NCI-H1930 (cell line): ENCODE data around the gene OR6C68.
"Not testable (repeated sequence)": the region's sequence is repeated elsewhere in the genome, so short reads cannot be mapped to it uniquely, and the experiment has no call there.

Experiments
- DNase-seq, 2 experiments: peaks; one replicate each; lab custom pipeline; 2025; lab: John Stamatoyannopoulos, UW

Gene OR6C68

DNA sequence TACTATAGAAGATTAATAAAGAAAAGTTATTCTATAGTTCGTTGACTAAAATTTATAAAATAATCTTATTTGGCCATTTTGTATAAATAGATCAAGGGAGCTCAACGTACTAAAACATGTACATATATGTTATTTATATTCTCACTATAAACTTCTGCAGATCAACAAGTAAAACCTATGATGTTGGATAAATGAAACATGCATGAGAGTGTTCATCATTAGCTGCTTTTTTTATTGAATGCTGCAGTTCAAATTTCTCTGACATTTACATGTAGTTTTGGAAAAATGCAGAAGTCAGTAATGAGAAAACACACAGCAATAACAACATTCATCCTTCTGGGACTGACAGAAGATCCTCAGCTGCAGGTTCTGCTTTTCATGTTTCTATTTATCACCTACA is at the start of gene OR6C68:
TSS of gene OR6C68 (plus strand) at position 301 of the 400 bp plus-strand sequence. CDS start at position 301, 0 bp downstream.
- DNase-seq: no peak

- DNase-seq: no peak
Observed at GRCh38 chr12:55443776-55444175, 48.4 kb upstream of the OR6C68 start, which contains the start of gene OR6C2. Gene OR6C2, plus strand, starts transcription at chr12:55444076. Its CDS starts 8,138 bp downstream, at chr12:55452214.

DNA sequence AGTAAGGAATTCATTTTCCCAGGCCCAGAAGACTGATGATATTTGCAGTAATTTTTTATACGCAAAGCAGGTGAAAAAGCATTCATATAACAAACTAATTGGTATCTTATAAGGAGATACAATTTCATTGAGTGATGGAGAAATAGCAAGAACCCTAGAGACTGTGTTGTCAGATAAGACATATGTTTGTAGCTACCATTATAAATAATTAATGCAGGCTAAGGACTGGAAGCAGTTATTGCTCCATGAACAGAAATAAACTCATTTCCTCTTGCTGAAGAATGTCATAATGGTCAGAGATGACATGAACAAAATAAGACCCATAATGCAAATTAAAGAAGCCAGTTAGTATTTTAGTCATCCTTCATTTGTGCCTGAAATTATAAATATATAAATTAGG is 46.8 kb upstream of the OR6C68 start:
- no peak for DNase-seq

DNA sequence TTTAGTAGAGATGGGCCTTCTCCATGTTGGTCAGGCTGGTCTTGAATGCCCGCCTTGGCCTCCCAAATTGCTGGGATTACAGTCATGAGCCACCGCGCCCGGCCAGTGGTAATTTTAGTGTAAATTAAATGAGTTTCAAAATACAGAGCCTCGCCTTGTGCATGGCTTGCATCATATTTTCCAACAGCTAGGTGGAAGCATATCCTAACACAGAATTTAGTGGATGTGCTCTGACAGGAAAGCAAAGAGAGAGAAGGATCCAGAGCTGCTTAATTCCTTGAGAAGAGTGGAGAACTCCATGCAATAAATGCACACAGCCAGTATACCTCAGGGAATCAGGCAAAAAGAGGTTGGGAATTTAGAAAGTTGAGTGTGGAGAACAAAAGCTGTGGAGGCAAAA is 45.9 kb upstream of the OR6C68 start:
- no peak for DNase-seq

DNA sequence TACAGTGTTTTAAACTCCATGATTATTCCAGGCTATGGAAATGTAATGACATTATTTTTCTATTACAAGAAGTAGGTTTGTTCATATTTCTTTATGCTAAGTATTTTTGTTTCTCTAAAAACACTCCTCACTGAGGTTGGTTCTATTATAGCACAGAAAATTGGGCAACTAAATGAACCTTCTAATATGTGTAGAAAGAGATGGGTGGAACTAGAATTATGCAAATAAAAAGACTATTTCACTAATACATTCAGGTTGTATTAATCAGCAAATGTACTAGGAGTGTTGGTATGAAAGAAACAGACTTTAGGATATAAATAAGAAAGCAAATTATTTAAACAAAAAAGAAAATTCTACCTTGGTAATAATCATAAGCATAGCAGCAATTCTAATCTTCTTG is 43.4 kb upstream of the OR6C68 start:
- DNase-seq: no peak

DNA sequence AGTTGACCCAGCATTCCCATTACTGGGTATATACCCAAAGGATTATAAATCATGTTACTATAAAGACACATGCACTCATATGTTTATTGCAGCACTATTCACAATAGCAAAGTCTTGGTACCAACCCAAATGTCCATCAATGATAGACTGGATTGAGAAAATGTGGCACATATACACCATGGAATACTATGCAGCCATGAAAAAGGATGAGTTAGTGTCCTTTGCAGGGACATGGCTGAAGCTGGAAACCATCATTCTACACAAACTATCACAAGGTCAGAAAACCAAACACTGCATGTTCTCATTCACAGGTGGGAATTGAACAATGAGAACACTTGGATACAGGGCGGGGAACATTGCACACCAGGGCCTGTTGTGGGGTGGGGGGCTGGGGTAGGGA is 27.3 kb upstream of the OR6C68 start:
- not testable (repeated sequence) for DNase-seq

DNA sequence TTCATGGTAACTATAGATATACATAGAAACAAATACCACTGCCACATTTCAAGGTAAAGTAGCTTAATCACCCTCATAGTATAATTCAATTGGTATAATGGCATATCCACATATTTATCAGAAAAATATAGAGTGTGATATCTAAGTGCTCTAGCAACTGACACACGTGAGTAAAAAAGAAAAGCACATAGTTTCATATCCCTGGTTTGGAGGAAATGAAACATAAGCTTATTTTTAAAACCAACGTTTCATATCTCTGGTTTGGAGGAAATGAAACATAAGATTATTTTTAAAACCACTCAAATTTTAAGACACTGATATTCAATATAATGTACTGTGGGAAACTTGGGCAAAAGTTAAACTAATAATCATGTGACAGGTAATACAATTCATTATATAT is 24.3 kb upstream of the OR6C68 start:
- DNase-seq: no peak

DNA sequence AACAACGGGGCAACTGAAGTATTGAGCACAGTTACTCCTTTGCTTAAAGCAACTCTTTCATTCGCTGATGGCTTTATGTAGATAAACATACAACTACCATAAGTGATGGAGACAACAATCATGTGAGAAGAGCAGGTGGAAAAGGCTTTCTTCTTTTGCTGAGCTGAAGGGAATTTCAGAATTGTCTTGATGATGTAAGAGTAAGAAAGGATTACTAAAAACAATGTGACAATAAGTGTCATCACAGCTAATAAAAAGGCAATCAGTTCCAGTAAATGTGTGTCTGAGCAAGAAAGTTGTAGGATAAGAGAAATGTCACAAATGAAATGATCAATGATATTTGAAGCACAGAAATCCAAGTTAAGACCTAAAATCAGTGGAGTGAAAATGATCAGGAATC is 22.9 kb upstream of the OR6C68 start:
- DNase-seq: no peak

DNA sequence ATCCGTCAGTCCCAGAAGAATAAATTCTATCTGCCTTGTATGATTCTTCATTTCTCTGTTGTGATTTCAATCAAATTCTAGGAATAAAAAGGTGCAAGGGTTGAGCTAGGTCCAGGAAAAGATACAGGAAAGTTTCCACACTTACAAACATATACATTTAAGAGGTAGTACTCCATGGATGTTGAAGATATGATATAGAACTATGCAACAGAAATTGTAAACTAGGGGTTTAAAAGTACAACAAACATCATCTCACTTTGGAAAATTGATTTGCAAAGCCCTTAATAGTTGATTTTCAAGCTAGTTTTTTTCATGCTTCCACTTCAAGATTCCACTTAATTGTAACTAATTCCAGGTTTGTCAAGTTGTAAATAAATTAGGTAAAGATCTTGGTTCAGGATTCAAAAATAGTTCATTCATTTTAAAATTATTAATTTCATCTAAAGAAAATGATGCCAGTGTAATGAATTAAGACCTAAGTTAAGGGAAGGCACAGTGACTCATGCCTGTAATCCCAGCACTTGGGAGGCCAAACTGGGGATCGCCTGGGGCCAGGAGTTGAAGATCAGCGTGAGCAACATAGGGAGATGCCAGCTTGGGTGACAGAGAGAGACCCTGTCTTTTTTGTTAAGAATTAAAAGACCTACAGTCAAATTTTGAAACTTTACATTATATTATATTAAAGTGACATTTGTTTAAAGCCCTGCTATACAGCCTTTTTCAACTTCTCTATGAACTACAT is 21.9 kb upstream of the OR6C68 start, which contains the start of gene OR6C70:
TSS of gene OR6C70 (minus strand) at position 51 of the 742 bp plus-strand sequence. CDS start at position 51, 0 bp downstream.
- DNase-seq: no peak

- no peak for DNase-seq
Observed at GRCh38 chr12:55472264-55472663, 19.9 kb upstream of the OR6C68 start.

DNA sequence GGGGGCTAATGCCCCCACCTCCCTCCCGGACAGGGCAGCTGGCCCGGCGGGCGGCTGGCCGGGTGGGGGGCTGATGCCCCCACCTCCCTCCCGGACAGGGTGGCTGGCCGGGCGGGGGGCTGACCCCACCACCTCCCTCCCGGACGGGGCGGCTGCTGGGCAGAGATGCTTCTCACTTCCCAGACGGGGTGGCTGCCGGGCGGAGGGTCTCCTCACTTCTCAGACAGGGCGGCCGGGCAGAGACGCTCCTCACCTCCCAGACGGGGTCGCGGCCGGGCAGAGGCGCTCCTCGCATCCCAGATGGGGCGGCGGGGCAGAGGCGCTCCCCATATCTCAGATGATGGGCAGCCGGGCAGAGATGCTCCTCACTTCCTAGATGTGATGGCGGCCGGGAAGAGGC is 13.0 kb upstream of the OR6C68 start:
- not testable (repeated sequence) for DNase-seq

DNA sequence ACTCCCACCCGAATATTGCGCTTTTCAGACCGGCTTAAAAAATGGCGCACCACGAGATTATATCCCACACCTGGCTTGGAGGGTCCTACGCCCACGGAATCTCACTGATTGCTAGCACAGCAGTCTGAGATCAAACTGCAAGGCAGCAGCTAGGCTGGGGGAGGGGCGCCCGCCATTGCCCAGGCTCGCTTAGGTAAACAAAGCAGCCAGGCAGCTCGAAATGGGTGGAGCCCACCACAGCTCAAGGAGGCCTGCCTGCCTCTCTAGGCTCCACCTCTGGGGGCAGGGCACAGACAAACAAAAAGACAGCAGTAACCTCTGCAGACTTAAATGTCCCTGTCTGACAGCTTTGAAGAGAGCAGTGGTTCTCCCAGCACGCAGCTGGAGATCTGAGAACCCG is 7.9 kb upstream of the OR6C68 start:
- not testable (repeated sequence) for DNase-seq

DNA sequence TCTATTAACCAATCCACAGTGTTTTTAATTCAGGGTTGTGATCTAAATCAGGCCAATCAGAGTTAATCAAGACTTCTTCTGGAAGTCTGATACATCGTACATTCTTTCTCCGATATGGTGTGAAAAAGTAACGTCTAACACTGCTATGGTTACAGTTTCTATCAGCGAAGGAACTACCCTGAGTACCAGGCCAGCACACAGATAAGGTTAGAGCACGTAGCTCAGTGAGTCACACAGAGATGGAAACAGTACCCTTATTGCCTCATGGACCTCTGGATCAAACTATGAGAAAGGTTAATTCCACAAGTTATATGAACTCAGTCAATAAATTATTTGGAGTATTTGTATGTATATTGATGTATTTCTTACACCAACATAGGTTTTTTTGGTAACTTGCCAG is 3.3 kb downstream of the OR6C68 start:
- no peak for DNase-seq

DNA sequence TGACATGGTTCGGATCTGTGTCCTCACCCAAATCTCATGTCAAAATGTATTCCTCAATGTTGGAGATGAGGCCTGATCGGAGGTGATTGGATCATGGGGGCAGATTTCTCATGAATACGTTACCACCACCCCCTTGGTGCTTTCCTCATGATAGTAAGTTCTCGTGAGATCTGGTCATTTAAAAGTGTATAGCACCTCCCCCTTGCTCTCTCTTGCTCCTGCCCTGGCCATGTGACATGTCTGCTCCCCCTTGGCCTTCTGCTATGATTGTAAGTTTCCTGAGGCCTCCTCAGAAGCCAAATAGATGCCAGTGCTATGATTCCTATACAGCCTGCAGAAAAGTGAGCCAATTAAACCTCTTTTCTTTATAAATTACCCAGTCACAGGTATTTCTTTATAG is 7.1 kb downstream of the OR6C68 start:
- no peak for DNase-seq

- DNase-seq: no peak
Observed at GRCh38 chr12:55499810-55500252, 7.7 kb downstream of the OR6C68 start.

GRCh38 chr12:55501601-55502000 is 9.4 kb downstream of the OR6C68 start:
- no peak for DNase-seq

DNA sequence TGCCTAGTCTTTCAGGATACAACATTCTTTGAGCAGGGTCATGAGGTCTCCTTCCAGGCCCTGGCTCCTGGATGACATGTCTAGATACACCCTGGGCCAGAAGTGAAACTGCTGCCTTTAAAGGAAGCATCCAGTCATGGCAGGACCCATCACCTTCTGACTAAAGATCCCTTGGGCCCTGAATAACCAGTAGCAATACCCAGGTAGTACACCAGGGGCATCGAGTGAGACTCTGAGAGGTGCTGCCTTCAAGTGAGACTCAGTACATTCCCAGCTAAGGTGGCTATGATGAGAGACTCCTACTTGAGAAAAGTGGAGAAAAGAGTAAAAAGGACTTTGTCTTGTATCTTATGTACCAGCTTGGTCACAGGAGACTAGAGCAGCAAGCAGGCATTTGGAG is 23.5 kb downstream of the OR6C68 start:
- no peak for DNase-seq

GRCh38 chr12:55516391-55516790 is 24.2 kb downstream of the OR6C68 start:
- no peak for DNase-seq
